WTC11 (cell line): Measurements from ENCODE around the gene CHRNE. TPM values are rescaled to one million over a fixed set of nuclear protein-coding genes. Genes with fewer than 3 reads are reported as not detected.

Experiments used
- ATAC-seq: fragments of 200-7000 bp; cut with Tn5 transposase; 2 replicates; pipeline ENCODE4 v1.10.0; 2021; ENCODE audit warnings: mild to moderate bottlenecking, moderate library complexity
- CTCF ChIA-PET: fragments of 300-600 bp; sonication (Branson Sonifier 250); formaldehyde crosslinking; loops from one replicate; lab custom pipeline; 2021; ENCODE audit warnings: antibody characterized with exemption; lab: Charles Lee
- POLR2A ChIA-PET: fragments of 350-600 bp; sonication (Branson Sonifier 250); formaldehyde crosslinking; loops from one replicate; lab custom pipeline; 2021; ENCODE audit warnings: antibody characterized with exemption; lab: Charles Lee
- DNase-seq: peaks from one replicate; pipeline ENCODE4 v3.0.0; 2021; ENCODE audit warnings: low spot score
- H3K27ac Mint-ChIP-seq: 2 replicates; pipeline ENCODE4 v1.8.0; 2021; ENCODE audit warnings: mixed read lengths
- H3K27me3 Mint-ChIP-seq: 2 replicates; pipeline ENCODE4 v1.8.0; 2021; ENCODE audit warnings: low read depth, mild to moderate bottlenecking, moderate library complexity, mixed read lengths
- H3K36me3 Mint-ChIP-seq: 2 replicates; pipeline ENCODE4 v1.8.0; 2021; ENCODE audit warnings: mixed read lengths
- H3K4me1 Mint-ChIP-seq: 2 replicates; pipeline ENCODE4 v1.8.0; 2022; ENCODE audit warnings: mixed read lengths
- H3K4me3 Mint-ChIP-seq: 2 replicates; pipeline ENCODE4 v1.8.0; 2021; ENCODE audit warnings: mild to moderate bottlenecking, moderate library complexity, mixed read lengths
- H3K9me3 Mint-ChIP-seq: 2 replicates; pipeline ENCODE4 v1.8.0; 2021; ENCODE audit warnings: mixed read lengths
- ARID4B ChIP-seq: sonication (generic); formaldehyde crosslinking; IDR thresholded peaks from 2 replicates; pipeline ENCODE4 v1.8.0; 2023; ENCODE audit warnings: missing genetic modification reagents, mild to moderate bottlenecking, borderline replicate concordance
- CBFB ChIP-seq: sonication (generic); formaldehyde crosslinking; IDR thresholded peaks from 2 replicates; pipeline ENCODE4 v1.8.1; 2022; ENCODE audit warnings: mild to moderate bottlenecking, low read depth, missing genetic modification reagents
- CREB1 ChIP-seq: sonication (generic); formaldehyde crosslinking; IDR thresholded peaks from 2 replicates; pipeline ENCODE4 v1.8.0; 2023; ENCODE audit warnings: mild to moderate bottlenecking, missing genetic modification reagents
- E2F4 ChIP-seq: sonication (generic); formaldehyde crosslinking; IDR thresholded peaks from 2 replicates; pipeline ENCODE4 v1.8.1; 2022; ENCODE audit warnings: low read depth, mild to moderate bottlenecking, moderate library complexity, missing genetic modification reagents, borderline replicate concordance
- E2F5 ChIP-seq: sonication (generic); formaldehyde crosslinking; IDR thresholded peaks from 2 replicates; pipeline ENCODE4 v1.8.1; 2022; ENCODE audit warnings: mild to moderate bottlenecking, moderate library complexity, missing genetic modification reagents
- ELF4 ChIP-seq: sonication (generic); formaldehyde crosslinking; IDR thresholded peaks from 2 replicates; pipeline ENCODE4 v1.8.1; 2022; ENCODE audit warnings: low read depth, mild to moderate bottlenecking, moderate library complexity, missing genetic modification reagents
- ETV6 ChIP-seq: sonication (generic); formaldehyde crosslinking; IDR thresholded peaks from 2 replicates; pipeline ENCODE4 v1.8.1; 2022; ENCODE audit warnings: mild to moderate bottlenecking, missing genetic modification reagents
- IRF1 ChIP-seq: sonication (generic); formaldehyde crosslinking; IDR thresholded peaks from 2 replicates; pipeline ENCODE4 v1.8.0; 2023; ENCODE audit warnings: missing genetic modification reagents
- JUN ChIP-seq: sonication (generic); formaldehyde crosslinking; IDR thresholded peaks from 2 replicates; pipeline ENCODE4 v1.8.0; 2023; ENCODE audit warnings: mild to moderate bottlenecking, missing genetic modification reagents
- KAT7 ChIP-seq: sonication (generic); formaldehyde crosslinking; IDR thresholded peaks from 2 replicates; pipeline ENCODE4 v1.8.1; 2023; ENCODE audit warnings: missing genetic modification reagents, mild to moderate bottlenecking, borderline replicate concordance
- NR1H2 ChIP-seq: sonication (generic); formaldehyde crosslinking; IDR thresholded peaks from 2 replicates; pipeline ENCODE4 v1.9.0; 2021; ENCODE audit warnings: mild to moderate bottlenecking, moderate library complexity, missing genetic modification reagents
- TEAD4 ChIP-seq: sonication (generic); formaldehyde crosslinking; IDR thresholded peaks from 2 replicates; pipeline ENCODE4 v1.8.0; 2022; ENCODE audit warnings: mild to moderate bottlenecking, missing genetic modification reagents
- TP53 ChIP-seq: sonication (generic); formaldehyde crosslinking; IDR thresholded peaks from 2 replicates; pipeline ENCODE4 v1.8.1; 2023; ENCODE audit warnings: mild to moderate bottlenecking, missing genetic modification reagents
- ZNF121 ChIP-seq: sonication (generic); formaldehyde crosslinking; IDR thresholded peaks from 2 replicates; pipeline ENCODE4 v1.8.0; 2023; ENCODE audit warnings: missing genetic modification reagents
- ZNF396 ChIP-seq: fragments of 250-450 bp; sonication (Bioruptor Pico); IDR thresholded peaks from 2 replicates; pipeline ENCODE4 v1.8.0; 2021; ENCODE audit warnings: mild to moderate bottlenecking, moderate library complexity, borderline replicate concordance
- total RNA-seq: library from RNA; stranded (reverse); gene quantifications from 3 replicates; pipeline ENCODE4 v1.2.3, GENCODE V29; 2021
- TF ChIP-seq, protein P1 (sequence below): sonication (generic); formaldehyde crosslinking; IDR thresholded peaks from 2 replicates; pipeline ENCODE4 v1.8.1; 2023; ENCODE audit warnings: mild to moderate bottlenecking, moderate library complexity, missing genetic modification reagents
- TF ChIP-seq, protein P2 (sequence below): sonication (generic); formaldehyde crosslinking; IDR thresholded peaks from 2 replicates; pipeline ENCODE4 v1.8.0; 2023; ENCODE audit warnings: mild to moderate bottlenecking, missing genetic modification reagents

Gene CHRNE
- total RNA-seq, 1 experiment from 2014 or later = 0.70 TPM

GRCh38 chr17:4951486-4951885 is 48.6 kb upstream of the CHRNE start (continued):
- no peak for TF ChIP-seq IRF1 (CRISPR knock-in tag)

- peak within 1 kb of the TSS; percentile 96 for H3K27ac Mint-ChIP-seq
- DNase-seq (peak; percentile 42), ATAC-seq (peak; percentile 4)
- H3K27me3 Mint-ChIP-seq = no peaks in the 10 kb centered on the region
- peak within 1 kb of the TSS; percentile 85 for H3K4me3 Mint-ChIP-seq
- POLR2A ChIA-PET = interaction anchor here (1.0 to 2.5 kb wide), 4 partner anchors 11 to 51 kb away, joined by 3 to 18 read pairs (median 6); partner anchors contain the start of genes C17orf107, RNF167, SLC25A11 and SPAG7
- peaks cover 12% of the 10 kb centered on the region for H3K36me3 Mint-ChIP-seq
- CTCF ChIA-PET = interaction anchor here (0.5 to 5.4 kb wide), 10 partner anchors 8 to 111 kb away, joined by 3 to 27 read pairs (median 4); partner anchors contain the start of genes INCA1, KIF1C, RNF167 and SLC25A11
- no peaks in the 10 kb centered on the region for H3K9me3 Mint-ChIP-seq
- TF ChIP-seq CBFB = no peak
- TF ChIP-seq, protein P1, sequence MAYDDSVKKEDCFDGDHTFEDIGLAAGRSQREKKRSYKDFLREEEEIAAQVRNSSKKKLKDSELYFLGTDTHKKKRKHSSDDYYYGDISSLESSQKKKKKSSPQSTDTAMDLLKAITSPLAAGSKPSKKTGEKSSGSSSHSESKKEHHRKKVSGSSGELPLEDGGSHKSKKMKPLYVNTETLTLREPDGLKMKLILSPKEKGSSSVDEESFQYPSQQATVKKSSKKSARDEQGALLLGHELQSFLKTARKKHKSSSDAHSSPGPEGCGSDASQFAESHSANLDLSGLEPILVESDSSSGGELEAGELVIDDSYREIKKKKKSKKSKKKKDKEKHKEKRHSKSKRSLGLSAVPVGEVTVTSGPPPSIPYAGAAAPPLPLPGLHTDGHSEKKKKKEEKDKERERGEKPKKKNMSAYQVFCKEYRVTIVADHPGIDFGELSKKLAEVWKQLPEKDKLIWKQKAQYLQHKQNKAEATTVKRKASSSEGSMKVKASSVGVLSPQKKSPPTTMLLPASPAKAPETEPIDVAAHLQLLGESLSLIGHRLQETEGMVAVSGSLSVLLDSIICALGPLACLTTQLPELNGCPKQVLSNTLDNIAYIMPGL (CRISPR knock-in tag) = peak; percentile 41; the same call in 1 of the 2 replicates
- no peak for TF ChIP-seq TP53 (CRISPR knock-in tag)
- TF ChIP-seq KAT7 (CRISPR knock-in tag) = no peak
- H3K4me1 Mint-ChIP-seq = peaks cover 39% of the 10 kb centered on the region
Measured at GRCh38 chr17:4950746-4951204, 47.9 kb upstream of the CHRNE start, which contains the start of gene ENO3. Gene ENO3 (plus strand): TSS chr17:4951119. CDS start chr17:4951830, 711 bp downstream.

- Mint-ChIP-seq H3K36me3 (peaks cover 17% of the 10 kb centered on the region), H3K9me3 (no peaks in the 10 kb centered on the region), H3K27ac (peak overlapping the region; percentile 96), H3K4me1 (peaks cover 44% of the 10 kb centered on the region), H3K27me3 (no peaks in the 10 kb centered on the region), H3K4me3 (peak overlapping the region; percentile 85)
- ChIA-PET CTCF (interaction anchor here (1.0 to 5.4 kb wide), 5 partner anchors 10 to 41 kb away, joined by 3 to 27 read pairs (median 12); partner anchors contain the start of genes RNF167, SLC25A11 and SPAG7), POLR2A (interaction anchor here (0.6 to 2.5 kb wide), 6 partner anchors 10 to 181 kb away, joined by 3 to 18 read pairs (median 6); partner anchors contain the start of genes C17orf107, RNF167, SLC25A11 and SPAG7)
- DNase-seq (peak; percentile 58), ATAC-seq (peak; percentile 7)
- TF ChIP-seq JUN (CRISPR knock-in tag) (no peak), ZNF121 (CRISPR knock-in tag) (no peak), E2F5 (CRISPR knock-in tag) (no peak), ETV6 (CRISPR knock-in tag) (no peak), ARID4B (0 out of 2 replicates have a peak, but pooled peaks have one; percentile 17), NR1H2 (CRISPR knock-in tag) (no peak), E2F4 (CRISPR knock-in tag) (no peak), TP53 (CRISPR knock-in tag) (no peak), CREB1 (CRISPR knock-in tag) (no peak), ELF4 (no peak), ZNF396 (CRISPR knock-in tag) (no peak), TEAD4 (CRISPR knock-in tag) (no peak)
- TF ChIP-seq, protein P2, sequence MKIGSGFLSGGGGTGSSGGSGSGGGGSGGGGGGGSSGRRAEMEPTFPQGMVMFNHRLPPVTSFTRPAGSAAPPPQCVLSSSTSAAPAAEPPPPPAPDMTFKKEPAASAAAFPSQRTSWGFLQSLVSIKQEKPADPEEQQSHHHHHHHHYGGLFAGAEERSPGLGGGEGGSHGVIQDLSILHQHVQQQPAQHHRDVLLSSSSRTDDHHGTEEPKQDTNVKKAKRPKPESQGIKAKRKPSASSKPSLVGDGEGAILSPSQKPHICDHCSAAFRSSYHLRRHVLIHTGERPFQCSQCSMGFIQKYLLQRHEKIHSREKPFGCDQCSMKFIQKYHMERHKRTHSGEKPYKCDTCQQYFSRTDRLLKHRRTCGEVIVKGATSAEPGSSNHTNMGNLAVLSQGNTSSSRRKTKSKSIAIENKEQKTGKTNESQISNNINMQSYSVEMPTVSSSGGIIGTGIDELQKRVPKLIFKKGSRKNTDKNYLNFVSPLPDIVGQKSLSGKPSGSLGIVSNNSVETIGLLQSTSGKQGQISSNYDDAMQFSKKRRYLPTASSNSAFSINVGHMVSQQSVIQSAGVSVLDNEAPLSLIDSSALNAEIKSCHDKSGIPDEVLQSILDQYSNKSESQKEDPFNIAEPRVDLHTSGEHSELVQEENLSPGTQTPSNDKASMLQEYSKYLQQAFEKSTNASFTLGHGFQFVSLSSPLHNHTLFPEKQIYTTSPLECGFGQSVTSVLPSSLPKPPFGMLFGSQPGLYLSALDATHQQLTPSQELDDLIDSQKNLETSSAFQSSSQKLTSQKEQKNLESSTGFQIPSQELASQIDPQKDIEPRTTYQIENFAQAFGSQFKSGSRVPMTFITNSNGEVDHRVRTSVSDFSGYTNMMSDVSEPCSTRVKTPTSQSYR (CRISPR knock-in tag) = 0 out of 2 replicates have a peak, but pooled peaks have one; percentile 9
Measured at GRCh38 chr17:4950075-4950745, 47.3 kb upstream of the CHRNE start.
